GM12878 (cell line): ENCODE measurements around the gene UBALD2. TPM values are rescaled to one million over a fixed set of nuclear protein-coding genes. Genes with fewer than 3 reads are reported as not detected.

Source experiments
- ATAC-seq: fragments of 200-7000 bp; cut with Tn5 transposase; 3 replicates; pipeline ENCODE4 v1.9.1; 2020; ENCODE audit warnings: mild to moderate bottlenecking, moderate library complexity
- BruUV-seq: library from RNA; stranded (reverse); fragments of 400-500 nt; replicated peaks from 2 replicates; lab custom pipeline; 2021; lab: Mats Ljungman, UMichigan
- CTCF ChIA-PET: fragments of 300-600 bp; sonication (Branson Sonifier 250); formaldehyde crosslinking; extraction: SDS; loops from one replicate; lab custom pipeline; 2021; ENCODE audit warnings: inconsistent platforms; lab: Yijun Ruan, JAX
- POLR2A ChIA-PET: fragments of 350-600 bp; formaldehyde crosslinking; extraction: SDS; loops from one replicate; lab custom pipeline; 2021; ENCODE audit warnings: inconsistent platforms; lab: Charles Lee
- RAD21 ChIA-PET: fragments of 300-600 bp; sonication (Branson Sonifier 250); formaldehyde crosslinking; loops from one replicate; lab custom pipeline; 2023; ENCODE audit warnings: antibody characterized with exemption; ENCODE audit not compliant: unreplicated experiment; lab: Charles Lee
- SMC1A ChIA-PET: fragments of 300-600 bp; sonication (Branson Sonifier 250); formaldehyde crosslinking; loops from one replicate; lab custom pipeline; 2023; ENCODE audit not compliant: unreplicated experiment, uncharacterized antibody; lab: Charles Lee
- DNase-seq: peaks from one replicate; pipeline ENCODE4 v3.0.0-alpha.2; 2011; ENCODE audit warnings: low read depth, low spot score
- FAIRE-seq: peaks from 3 replicates; lab custom pipeline; 2011; peaks lifted over from hg19 to GRCh38; lab: Jason Lieb, UNC
- H2AFZ ChIP-seq: 2 replicates; pipeline ENCODE4 v1.6.0; 2011; ENCODE audit warnings: low read depth, low read length, control low read depth; ENCODE audit not compliant: control insufficient read depth
- H3K27ac ChIP-seq: 2 replicates; pipeline ENCODE4 v1.5.1; 2011; ENCODE audit warnings: control low read depth; ENCODE audit not compliant: control insufficient read depth, insufficient read depth
- H3K27me3 ChIP-seq, 2 experiments: replicated peaks in 1 of 2; 2 replicates each; pipeline versions ENCODE4 v1.6.0 to v1.6.1; 2011; ENCODE audit warnings: low read length in 1 of 2; ENCODE audit not compliant: control insufficient read depth in 2 of 2, insufficient read depth in 2 of 2
- H3K36me3 ChIP-seq, 2 experiments: 2 replicates each; pipeline ENCODE4 v1.5.1; 2011; ENCODE audit warnings: low read length in 1 of 2; ENCODE audit not compliant: control insufficient read depth in 2 of 2, insufficient read depth in 2 of 2
- H3K4me1 ChIP-seq: 2 replicates; pipeline ENCODE4 v1.6.1; 2011; ENCODE audit warnings: mild to moderate bottlenecking, low read length, moderate library complexity, mixed read lengths; ENCODE audit not compliant: control insufficient read depth, insufficient read depth
- H3K4me2 ChIP-seq: 2 replicates; pipeline ENCODE4 v1.6.0; 2011; ENCODE audit warnings: control low read depth; ENCODE audit not compliant: control insufficient read depth, insufficient read depth
- H3K4me3 ChIP-seq: fragments of 200-600 bp; sonication (generic); 2 replicates; pipeline ENCODE4 v1.5.1; 2016
- H3K79me2 ChIP-seq: 2 replicates; pipeline ENCODE4 v1.6.0; 2011; ENCODE audit warnings: low read length; ENCODE audit not compliant: control insufficient read depth, insufficient read depth
- H3K9ac ChIP-seq: 2 replicates; pipeline ENCODE4 v1.8.0; 2011; ENCODE audit warnings: low read length, control low read depth, mixed read lengths; ENCODE audit not compliant: control insufficient read depth, insufficient read depth
- H3K9me3 ChIP-seq: replicated peaks from 3 replicates; pipeline ENCODE4 v1.5.1; 2011; ENCODE audit warnings: mild to moderate bottlenecking, low read length; ENCODE audit not compliant: control insufficient read depth, insufficient read depth
- H4K20me1 ChIP-seq: 2 replicates; pipeline ENCODE4 v1.6.0; 2011; ENCODE audit not compliant: control insufficient read depth, insufficient read depth
- ATF7 ChIP-seq: fragments of 450-650 bp; IDR thresholded peaks from 2 replicates; pipeline ENCODE4 v1.6.1; 2016; ENCODE audit warnings: low read depth, mild to moderate bottlenecking
- CHD1 ChIP-seq: IDR thresholded peaks from 2 replicates; pipeline ENCODE4 v1.6.1; 2012; ENCODE audit warnings: low read depth, low read length, improper control_type of control experiment
- CHD2 ChIP-seq: IDR thresholded peaks from 2 replicates; pipeline ENCODE4 v1.6.1; 2011; ENCODE audit warnings: low read depth, low read length, improper control_type of control experiment, borderline replicate concordance
- DPF2 ChIP-seq: fragments of 450-650 bp; IDR thresholded peaks from 2 replicates; pipeline ENCODE4 v1.6.1; 2017; ENCODE audit warnings: mild to moderate bottlenecking
- HDGF ChIP-seq: fragments of 450-650 bp; IDR thresholded peaks from 2 replicates; pipeline ENCODE4 v1.6.1; 2016; ENCODE audit warnings: antibody characterized with exemption
- IKZF1 ChIP-seq: fragments of 450-650 bp; conservative IDR thresholded peaks from 2 replicates; pipeline ENCODE4 v1.6.1; 2017; ENCODE audit warnings: antibody characterized with exemption, mild to moderate bottlenecking
- MEF2B ChIP-seq: fragments of 450-650 bp; IDR thresholded peaks from 2 replicates; pipeline ENCODE4 v1.6.1; 2018; ENCODE audit warnings: mild to moderate bottlenecking, moderate library complexity; ENCODE audit not compliant: partially characterized antibody, poor library complexity, severe bottlenecking
- NBN ChIP-seq: fragments of 450-650 bp; IDR thresholded peaks from 2 replicates; pipeline ENCODE4 v1.6.1; 2016
- NFXL1 ChIP-seq: fragments of 450-650 bp; IDR thresholded peaks from 2 replicates; pipeline ENCODE4 v1.6.1; 2017; ENCODE audit warnings: antibody characterized with exemption, mild to moderate bottlenecking, borderline replicate concordance
- NR2F1 ChIP-seq: fragments of 450-650 bp; conservative IDR thresholded peaks from 2 replicates; pipeline ENCODE4 v1.6.1; 2017; ENCODE audit warnings: mild to moderate bottlenecking
- PAX5 ChIP-seq: IDR thresholded peaks from 2 replicates; pipeline ENCODE4 v1.6.1; 2011; ENCODE audit warnings: low read depth, low read length, borderline replicate concordance
- TAF1 ChIP-seq: IDR thresholded peaks from 2 replicates; pipeline ENCODE4 v1.6.1; 2011; ENCODE audit warnings: mild to moderate bottlenecking, low read depth, low read length, borderline replicate concordance
- TBL1XR1 ChIP-seq: IDR thresholded peaks from 2 replicates; pipeline ENCODE4 v1.6.1; 2012; ENCODE audit warnings: low read depth, low read length, improper control_type of control experiment
- YY1 ChIP-seq: IDR thresholded peaks from 2 replicates; pipeline ENCODE4 v1.6.1; 2011; ENCODE audit warnings: low read depth, mild to moderate bottlenecking, low read length
- ZNF217 ChIP-seq: fragments of 450-650 bp; IDR thresholded peaks from 2 replicates; pipeline ENCODE4 v1.6.1; 2017; ENCODE audit warnings: antibody characterized with exemption, mild to moderate bottlenecking
- ZNF24 ChIP-seq: fragments of 450-650 bp; IDR thresholded peaks from 2 replicates; pipeline ENCODE4 v1.6.1; 2017; ENCODE audit warnings: antibody characterized with exemption, mild to moderate bottlenecking
- ZNF384 ChIP-seq: IDR thresholded peaks from 2 replicates; pipeline ENCODE4 v1.6.1; 2012; ENCODE audit warnings: low read depth, mild to moderate bottlenecking, low read length, improper control_type of control experiment, borderline replicate concordance
- WGBS: methylation state at CpG from one replicate; pipeline ENCODE4 v1.1.6; 2016; ENCODE audit warnings: low lambda C conversion rate; ENCODE audit not compliant: insufficient replicate concordance, insufficient coverage; ENCODE audit errors: missing lambda C conversion rate; 5-methylcytosine and 5-hydroxymethylcytosine counted together
- in situ Hi-C: fragments of 300-500 bp; cut with MboI; formaldehyde crosslinking; loops from 9 replicates; pipeline ENCODE4 v1.14.3; 2018; ENCODE audit warnings: mixed read lengths
- intact Hi-C: fragments of 100-400 bp; cut with micrococcal nuclease; formaldehyde crosslinking; loops from one replicate; pipeline ENCODE4 v1.14.2; 2022; ENCODE audit not compliant: unreplicated experiment
- polyA plus RNA-seq, 11 experiments: library from polyadenylated mRNA; depleted of rRNA in 4 of 11; unstranded in 6 of 11; stranded (reverse) in 5 of 11; fragments of >200 nt; fragmentation: Nextera tagmentation in 4 of 11; fragmentation: Illumina TruSeq in 1 of 11; extraction: Ambion mirVana in 4 of 11; extraction: Trizol in 1 of 11; gene quantifications; 1 replicate in 1 of 11; 2 replicates in 10 of 11; pipeline versions ENCODE4 v1.2.1 to v1.2.3, GENCODE V29; 2011 to 2016; ENCODE audit warnings: inconsistent platforms in 2 of 11, missing spikeins in 2 of 11, low read depth in 1 of 11
- total RNA-seq, 4 experiments: library from RNA; depleted of rRNA in 3 of 4; stranded (reverse); fragments of >200 nt in 3 of 4; fragmentation: Illumina TruSeq in 1 of 4; extraction: Trizol in 1 of 4; gene quantifications; 2 replicates each; pipeline versions ENCODE4 v1.2.1 to v1.2.3, GENCODE V29; 2013 to 2021
- TF ChIP-seq, protein P1 (sequence below): IDR thresholded peaks from 2 replicates; pipeline ENCODE4 v1.6.1; 2011; ENCODE audit warnings: borderline replicate concordance, low read depth, mild to moderate bottlenecking, moderate library complexity, mixed read lengths, low read length; ENCODE audit not compliant: insufficient read depth; ENCODE audit errors: extremely low read length
- TF ChIP-seq, protein P2 (sequence below): IDR thresholded peaks from 2 replicates; pipeline ENCODE4 v1.6.1; 2011; ENCODE audit warnings: borderline replicate concordance, low read depth, mild to moderate bottlenecking, moderate library complexity, low read length; ENCODE audit not compliant: insufficient read depth, poor library complexity, severe bottlenecking

UBALD2 gene
- total and polyA plus RNA-seq, 10 of the 15 experiments (the other 5 are each of a cell fraction or from before 2014, with no cell fraction given) = 2.8 to 165 (median 20.6) TPM

DNA sequence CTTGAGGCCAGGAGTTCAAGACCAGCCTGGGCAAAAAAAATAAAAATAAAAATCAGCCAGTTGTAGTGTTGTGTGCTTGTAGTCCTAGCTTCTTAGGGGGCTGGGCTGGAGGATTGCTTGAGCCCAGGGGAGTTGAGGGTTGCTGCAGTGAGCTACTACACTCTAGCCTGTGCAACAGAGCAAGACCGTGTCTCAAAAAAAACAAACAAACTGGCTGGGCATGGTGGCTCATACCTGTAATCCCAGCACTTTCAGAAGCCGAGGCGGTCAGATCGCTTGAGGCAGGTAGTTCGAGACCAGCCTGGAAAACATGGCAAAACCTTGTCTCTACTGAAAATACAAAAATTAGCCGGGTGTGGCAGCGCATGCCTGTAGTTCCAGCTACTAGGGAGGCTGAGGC lies 4.9 kb upstream of the UBALD2 start:
- no TSS peak for BruUV-seq
- CTCF ChIA-PET = interaction anchor here (0.9 to 7.9 kb wide), 8 partner anchors 9 to 110 kb away, joined by 3 to 82 read pairs (median 9); no protein-coding TSS in a partner anchor
- Histone ChIP-seq H3K27me3 (no peaks in the 10 kb centered on the region), H3K4me3 (no peak overlapping the region), H3K4me1 (peaks cover 40% of the 10 kb centered on the region), H3K4me2 (peak overlapping the region; percentile 49; the same call in 1 of the 2 replicates), H3K79me2 (peaks cover 1% of the 10 kb centered on the region; the same call in 1 of the 2 replicates), H3K9me3 (no peaks in the 10 kb centered on the region), H3K9ac (peak overlapping the region; percentile 26; the same call in 1 of the 2 replicates), H4K20me1 (no peaks in the 10 kb centered on the region), H3K36me3 (no peaks in the 10 kb centered on the region), H3K27ac (0 out of 2 replicates have a peak overlapping the region, but pooled peaks have one; percentile 39), H2AFZ (peak overlapping the region; percentile 48; the same call in 1 of the 2 replicates)
- in situ Hi-C loops (loop anchor here (5.0 to 25.0 kb wide), 4 partner anchors 73 to 1902 kb away; partner anchors contain the start of genes SYNGR2 and UNK), intact Hi-C loops (loop anchor here (10.0 kb wide), 1 partner anchor 475 kb away; the partner anchor contains the start of gene UNK)
- FAIRE-seq = no peak
- POLR2A ChIA-PET = interaction anchor here (1.6 to 17.9 kb wide), 4 partner anchors 12 to 75 kb away, joined by 3 to 427 read pairs (median 212); partner anchors contain the start of gene RNF157
- DNase-seq = no peak
- 12% methylated on average over 7 of the region's 7 CpGs for WGBS
- SMC1A ChIA-PET = interaction anchor here (0.9 to 8.3 kb wide), 10 partner anchors 9 to 114 kb away, joined by 3 to 226 read pairs (median 8); no protein-coding TSS in a partner anchor
- RAD21 ChIA-PET = interaction anchor here (0.9 to 18.5 kb wide), 9 partner anchors 9 to 137 kb away, joined by 3 to 419 read pairs (median 6); no protein-coding TSS in a partner anchor
- ATAC-seq = peak; percentile 6; the same call in 2 of the 3 replicates
- TF ChIP-seq NFXL1 (no peak), TAF1 (peak; percentile 48; the same call in 1 of the 2 replicates), CHD2 (0 out of 2 replicates have a peak, but pooled peaks have one; percentile 18), ZNF24 (0 out of 2 replicates have a peak, but pooled peaks have one; percentile 26), HDGF (0 out of 2 replicates have a peak, but pooled peaks have one; percentile 24), PAX5 (peak; percentile 93), NR2F1 (no peak), NBN (peak; percentile 51; the same call in 1 of the 2 replicates), ZNF384 (0 out of 2 replicates have a peak, but pooled peaks have one; percentile 21), CHD1 (no peak), ATF7 (no peak), DPF2 (peak; percentile 51; the same call in 1 of the 2 replicates), YY1 (no peak), MEF2B (peak; percentile 85), TBL1XR1 (no peak), ZNF217 (peak; percentile 88), IKZF1 (peak; percentile 52)
- TF ChIP-seq, protein P1, sequence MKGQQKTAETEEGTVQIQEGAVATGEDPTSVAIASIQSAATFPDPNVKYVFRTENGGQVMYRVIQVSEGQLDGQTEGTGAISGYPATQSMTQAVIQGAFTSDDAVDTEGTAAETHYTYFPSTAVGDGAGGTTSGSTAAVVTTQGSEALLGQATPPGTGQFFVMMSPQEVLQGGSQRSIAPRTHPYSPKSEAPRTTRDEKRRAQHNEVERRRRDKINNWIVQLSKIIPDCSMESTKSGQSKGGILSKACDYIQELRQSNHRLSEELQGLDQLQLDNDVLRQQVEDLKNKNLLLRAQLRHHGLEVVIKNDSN = no peak
- TF ChIP-seq, protein P2, sequence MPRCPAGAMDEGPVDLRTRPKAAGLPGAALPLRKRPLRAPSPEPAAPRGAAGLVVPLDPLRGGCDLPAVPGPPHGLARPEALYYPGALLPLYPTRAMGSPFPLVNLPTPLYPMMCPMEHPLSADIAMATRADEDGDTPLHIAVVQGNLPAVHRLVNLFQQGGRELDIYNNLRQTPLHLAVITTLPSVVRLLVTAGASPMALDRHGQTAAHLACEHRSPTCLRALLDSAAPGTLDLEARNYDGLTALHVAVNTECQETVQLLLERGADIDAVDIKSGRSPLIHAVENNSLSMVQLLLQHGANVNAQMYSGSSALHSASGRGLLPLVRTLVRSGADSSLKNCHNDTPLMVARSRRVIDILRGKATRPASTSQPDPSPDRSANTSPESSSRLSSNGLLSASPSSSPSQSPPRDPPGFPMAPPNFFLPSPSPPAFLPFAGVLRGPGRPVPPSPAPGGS = no peak
